AG04449 (cell line): ENCODE results near the gene MYO1B.
A peak's percentile ranks its signal among the peaks of the same experiment; 100 is the strongest.

Experiments used
- CTCF ChIA-PET: fragments of 350-600 bp; formaldehyde crosslinking; extraction: SDS; loops from one replicate; lab custom pipeline; 2021; ENCODE audit warnings: antibody characterized with exemption; lab: Yijun Ruan, JAX
- POLR2A ChIA-PET: fragments of 400-600, 350-600 bp; formaldehyde crosslinking; extraction: SDS; loops from one replicate; lab custom pipeline; 2020; ENCODE audit warnings: antibody characterized with exemption, inconsistent platforms; lab: Yijun Ruan, JAX
- DNase-seq: peaks from one replicate; pipeline ENCODE4 v3.0.0-alpha.2; 2010; ENCODE audit warnings: low read depth, low spot score
- H3K4me3 ChIP-seq: 2 replicates; pipeline ENCODE4 v1.5.1; 2011; ENCODE audit warnings: low read depth, mild to moderate bottlenecking, control low read depth, low read length
- CTCF ChIP-seq: IDR thresholded peaks from one replicate; pipeline ENCODE4 v1.5.1; 2011; ENCODE audit warnings: mild to moderate bottlenecking, moderate library complexity, low read length, control low read depth, inconsistent platforms; ENCODE audit not compliant: insufficient read depth; ENCODE audit errors: missing control alignments

MYO1B gene

GRCh38 chr2:191245046-191245868, at the start of gene MYO1B:
TSS of gene MYO1B (plus strand) at chr2:191245404. CDS start at chr2:191276896, 31,492 bp downstream.
- POLR2A ChIA-PET: interaction anchor here (1.0 to 2.2 kb wide), 4 partner anchors 15 to 79 kb away, joined by 3 to 8 read pairs (median 4); no protein-coding TSS in a partner anchor

GRCh38 chr2:191197096-191197495, 48.1 kb upstream of the MYO1B start:
- no peak for DNase-seq
- ChIA-PET CTCF (no interaction called here), POLR2A (no interaction called here)
- no peak for TF ChIP-seq CTCF
- no peak overlapping the region for H3K4me3 ChIP-seq

More at GRCh38 chr2:191245046-191245868, at the start of gene MYO1B:
- DNase-seq: no peak
- CTCF ChIA-PET: interaction anchor here (1.1 to 5.3 kb wide), 7 partner anchors 15 to 256 kb away, joined by 3 to 43 read pairs (median 9); no protein-coding TSS in a partner anchor
- H3K4me3 ChIP-seq: peak within 1 kb of the TSS; percentile 93
- TF ChIP-seq CTCF: peak; percentile 68

GRCh38 chr2:191198271-191198670, 46.9 kb upstream of the MYO1B start:
- ChIA-PET CTCF (interaction anchor here (0.9 to 1.5 kb wide), 3 partner anchors 14 to 323 kb away, joined by 3 to 7 read pairs (median 3); no protein-coding TSS in a partner anchor), POLR2A (interaction anchor here (0.8 kb wide), 1 partner anchor 11 kb away, joined by 3 read pairs; no protein-coding TSS in a partner anchor)
- no peak overlapping the region for H3K4me3 ChIP-seq
- TF ChIP-seq CTCF: no peak
- no peak for DNase-seq

GRCh38 chr2:191199929-191200512, 45.2 kb upstream of the MYO1B start:
- no peak for DNase-seq
- ChIA-PET CTCF (interaction anchor here (0.7 to 1.6 kb wide), 6 partner anchors 10 to 302 kb away, joined by 3 to 7 read pairs (median 3); no protein-coding TSS in a partner anchor), POLR2A (no interaction called here)
- TF ChIP-seq CTCF: no peak
- H3K4me3 ChIP-seq: no peak overlapping the region

- DNase-seq: no peak
- ChIA-PET CTCF (interaction anchor here (0.8 to 1.6 kb wide), 3 partner anchors 18 to 301 kb away, joined by 3 to 4 read pairs (median 3); no protein-coding TSS in a partner anchor), POLR2A (no interaction called here)
- no peak overlapping the region for H3K4me3 ChIP-seq
- no peak for TF ChIP-seq CTCF
These were observed 44.3 kb upstream of the MYO1B start for GRCh38 chr2:191200910-191201309.
